Measurements from ENCODE around the gene FRG2C.
"Not testable (repeated sequence)": the region's sequence is repeated elsewhere in the genome, so short reads cannot be mapped to it uniquely, and the experiment has no call there.

Gene FRG2C

GRCh38 chr3:75669348-75670297, 5.5 kb downstream of the FRG2C start:
- DNase-seq: not testable (repeated sequence)

DNA sequence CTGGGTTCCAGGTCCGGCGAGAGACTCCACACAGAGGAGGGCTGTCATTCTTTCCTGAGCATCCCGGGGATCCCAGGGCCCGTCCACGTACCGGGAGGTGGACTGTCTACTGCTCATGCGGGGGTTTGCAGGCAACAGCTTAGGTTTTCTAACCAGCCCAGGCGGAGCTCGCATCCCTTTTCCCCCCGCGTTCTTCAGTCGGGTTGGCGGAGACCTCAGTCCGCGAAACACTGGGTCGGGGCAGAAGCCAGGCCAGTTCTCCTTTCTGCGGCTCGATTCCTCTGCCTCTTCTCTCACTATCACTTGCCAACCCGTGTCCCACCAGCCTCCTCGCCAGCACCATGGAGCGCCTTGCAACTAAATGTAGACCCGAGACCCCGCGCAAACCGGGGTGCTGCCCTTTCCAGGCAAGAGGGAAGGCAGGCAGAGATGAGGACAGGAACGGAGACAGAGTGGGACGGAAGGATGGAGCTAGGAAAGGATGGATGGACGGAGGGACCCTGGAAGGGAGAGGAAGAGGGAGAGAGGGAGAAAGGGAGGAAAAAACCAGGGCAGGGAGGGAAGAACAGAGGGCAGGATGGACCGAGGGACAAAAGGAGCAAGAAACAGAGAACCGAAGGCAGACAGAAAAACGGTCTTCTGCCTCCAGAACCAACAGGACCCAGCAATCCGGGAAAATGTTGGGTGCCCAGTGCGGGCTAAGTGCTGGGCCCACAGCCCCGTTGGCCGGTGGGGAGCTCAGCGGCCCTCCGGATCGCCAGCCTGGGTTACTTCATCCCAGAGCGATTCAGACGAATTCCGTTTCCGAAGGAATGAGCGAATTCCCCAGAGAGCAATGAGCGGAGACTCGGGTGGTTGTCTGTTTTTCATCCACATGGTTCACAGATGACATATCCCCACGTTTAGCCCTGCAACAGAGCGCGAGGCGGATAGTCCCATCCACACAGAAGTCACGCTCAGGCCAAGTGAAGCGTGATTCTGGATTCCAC, 6.5 kb downstream of the FRG2C start:
- not testable (repeated sequence) for DNase-seq

- not testable (repeated sequence) for DNase-seq
Observed at GRCh38 chr3:75671287-75672139, 7.4 kb downstream of the FRG2C start.

- not testable (repeated sequence) for DNase-seq
Observed at GRCh38 chr3:75672140-75672775, 8.1 kb downstream of the FRG2C start.

GRCh38 chr3:75683965-75684364, 19.8 kb downstream of the FRG2C start:
- DNase-seq: not testable (repeated sequence)

- DNase-seq: no peak
Observed at GRCh38 chr3:75687323-75687722, 23.2 kb downstream of the FRG2C start.

DNA sequence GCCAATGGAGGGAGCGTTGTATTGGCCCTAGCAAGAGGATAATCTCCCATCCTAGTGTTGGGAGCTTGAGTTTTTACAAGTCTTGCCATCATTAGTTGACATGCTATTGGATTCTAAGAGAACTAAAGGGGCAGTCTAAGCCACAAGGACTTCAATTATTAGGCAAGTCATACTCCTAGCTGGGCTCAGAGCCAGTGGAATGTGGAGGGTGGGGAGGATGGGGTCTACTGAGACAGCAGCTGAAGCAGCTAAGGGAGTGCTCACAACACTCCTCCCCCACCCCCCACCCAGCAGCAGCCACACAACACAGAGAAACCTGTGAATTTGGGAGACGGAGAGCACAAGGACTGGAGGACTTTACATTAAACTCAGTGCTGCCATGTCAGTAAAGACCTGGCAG, 27.9 kb downstream of the FRG2C start:
- DNase-seq: no peak

All from NCI-H510A treated with DMSO at 0.1 percent for 48 hours (cell line).